H1 (cell line): ENCODE data around the gene VPS18. TPM values are rescaled to one million over a fixed set of nuclear protein-coding genes. Genes with fewer than 3 reads are reported as not detected.

Source experiments
- CHD7 ChIP-seq: fragments of 300-600 bp; sonication (generic); IDR thresholded peaks from 2 replicates; pipeline ENCODE4 v1.7.1; 2012; ENCODE audit warnings: low read length, moderate library complexity, mild to moderate bottlenecking, inconsistent platforms; ENCODE audit not compliant: insufficient replicate concordance
- KDM4A ChIP-seq: IDR thresholded peaks from one replicate; pipeline ENCODE4 v1.7.1; 2012; ENCODE audit warnings: low read depth, mild to moderate bottlenecking, moderate library complexity, low read length, inconsistent platforms; ENCODE audit not compliant: severe bottlenecking
- SIRT6 ChIP-seq: IDR thresholded peaks from one replicate; pipeline ENCODE4 v1.7.1; 2012; ENCODE audit warnings: low read length, inconsistent platforms
- SP1 ChIP-seq: IDR thresholded peaks from 2 replicates; pipeline ENCODE4 v1.6.1; 2011; ENCODE audit warnings: low read depth, low read length
- polyA plus RNA-seq, 7 experiments: library from polyadenylated mRNA; depleted of rRNA in 3 of 7; stranded (reverse) in 5 of 7; unstranded in 2 of 7; fragments of >200 nt in 5 of 7; fragments of 200-250 nt in 2 of 7; gene quantifications; 1 replicate in 5 of 7; 2 replicates in 1 of 7; 4 replicates in 1 of 7; pipeline versions ENCODE4 v1.2.1 to v1.2.3, GENCODE V29; 2011 to 2013; ENCODE audit warnings: missing spikeins in 2 of 7, mixed read lengths in 2 of 7
- total RNA-seq: library from RNA; stranded (reverse); fragmentation: NEBNext Ultra II Directional; extraction: Animal tissue kit (Norgen Biotek cat#: 25700); gene quantifications from 2 replicates; pipeline ENCODE4 v1.2.1, GENCODE V29; 2021
- TF ChIP-seq, protein P1 (sequence below): IDR thresholded peaks from 2 replicates; pipeline ENCODE4 v1.6.1; 2011; ENCODE audit warnings: low read depth, mild to moderate bottlenecking, low read length; ENCODE audit not compliant: insufficient read depth

Gene VPS18
- total and polyA plus RNA-seq, 2 of the 8 experiments (the other 6 are each of a cell fraction or from before 2014, with no cell fraction given) = 28.9 to 32.7 TPM

DNA sequence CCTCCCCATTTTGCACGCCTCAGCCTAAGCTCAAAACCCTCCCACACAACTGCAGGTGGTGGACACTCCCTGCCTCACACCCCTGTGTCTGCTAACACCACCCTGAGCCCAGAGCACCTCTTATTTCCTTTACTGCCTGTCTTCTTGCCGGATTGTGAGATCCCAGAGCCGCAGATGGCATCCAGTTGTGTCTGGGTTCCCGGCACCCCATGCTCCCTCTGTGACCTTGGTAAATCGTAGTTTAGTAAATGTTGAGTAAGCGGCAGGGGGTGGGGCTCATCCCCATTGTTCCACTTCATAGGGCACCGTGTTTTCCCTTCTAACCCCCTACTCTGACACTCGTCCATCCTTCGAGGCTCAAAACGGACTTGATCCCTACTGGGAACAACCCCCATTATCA lies 35.5 kb upstream of the VPS18 start (continued):
- TF ChIP-seq CHD7 (no peak), KDM4A (no peak), SIRT6 (no peak), SP1 (no peak)
- TF ChIP-seq, protein P1, sequence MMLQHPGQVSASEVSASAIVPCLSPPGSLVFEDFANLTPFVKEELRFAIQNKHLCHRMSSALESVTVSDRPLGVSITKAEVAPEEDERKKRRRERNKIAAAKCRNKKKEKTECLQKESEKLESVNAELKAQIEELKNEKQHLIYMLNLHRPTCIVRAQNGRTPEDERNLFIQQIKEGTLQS = no peak
